Measurements from ENCODE around the gene SEMA7A. TPM values are rescaled to one million over a fixed set of nuclear protein-coding genes. Genes with fewer than 3 reads are reported as not detected.
A peak's percentile ranks its signal among the peaks of the same experiment; 100 is the strongest.
"Not testable (repeated sequence)": the region's sequence is repeated elsewhere in the genome, so short reads cannot be mapped to it uniquely, and the experiment has no call there.

SEMA7A gene
- total RNA-seq = 1.6 TPM
- long read RNA-seq = 0 reads

GRCh38 chr15:74433592-74434262 is at the start of gene SEMA7A:
TSS of gene SEMA7A (minus strand) at chr15:74433958. CDS start at chr15:74433918, 40 bp downstream.
- ATAC-seq (peak; percentile 91), DNase-seq (ENCODE audit: missing footprints) (peak; percentile 92)
- intact Hi-C loops (cut with DNase I) = loop anchor here (10.0 kb wide), 1 partner anchor 181 kb away; the partner anchor contains the start of gene CLK3

GRCh38 chr15:74482661-74483060 is 48.9 kb upstream of the SEMA7A start:
- intact Hi-C loops (cut with DNase I) = no loop called here
- no peak for DNase-seq (ENCODE audit: missing footprints)
- ATAC-seq = no peak

- ATAC-seq; intact Hi-C loops (cut with DNase I); DNase-seq (ENCODE audit: missing footprints): not testable (repeated sequence)
Measured at GRCh38 chr15:74480364-74480763, 46.6 kb upstream of the SEMA7A start.

- intact Hi-C loops (cut with DNase I); ATAC-seq; DNase-seq (ENCODE audit: missing footprints): not testable (repeated sequence)
Measured at GRCh38 chr15:74471621-74472020, 37.9 kb upstream of the SEMA7A start.

- no peak for DNase-seq (ENCODE audit: missing footprints)
- intact Hi-C loops (cut with DNase I) = no loop called here
- no peak for ATAC-seq
Measured at GRCh38 chr15:74470631-74471395, 37.1 kb upstream of the SEMA7A start.

GRCh38 chr15:74468341-74469032 is 34.7 kb upstream of the SEMA7A start:
- ATAC-seq (no peak), DNase-seq (ENCODE audit: missing footprints) (no peak)
- intact Hi-C loops (cut with DNase I) = no loop called here

GRCh38 chr15:74466570-74466969 is 32.8 kb upstream of the SEMA7A start:
- ATAC-seq = no peak
- no peak for DNase-seq (ENCODE audit: missing footprints)
- intact Hi-C loops (cut with DNase I) = no loop called here

- intact Hi-C loops (cut with DNase I) = loop anchor here (5.0 kb wide), 1 partner anchor 152 kb away; the partner anchor contains the start of gene CLK3
- DNase-seq (ENCODE audit: missing footprints) (no peak), ATAC-seq (no peak)
Measured at GRCh38 chr15:74464897-74465296, 31.1 kb upstream of the SEMA7A start.

- DNase-seq (ENCODE audit: missing footprints) = no peak
- no peak for ATAC-seq
- intact Hi-C loops (cut with DNase I) = loop anchor here (5.0 kb wide), 1 partner anchor 153 kb away; the partner anchor contains the start of gene CLK3
Measured at GRCh38 chr15:74464216-74464615, 30.5 kb upstream of the SEMA7A start.

- no peak for ATAC-seq
- intact Hi-C loops (cut with DNase I) = loop anchor here (5.0 kb wide), 1 partner anchor 154 kb away; the partner anchor contains the start of gene CLK3
- no peak for DNase-seq (ENCODE audit: missing footprints)
Measured at GRCh38 chr15:74463634-74464033, 29.9 kb upstream of the SEMA7A start.

GRCh38 chr15:74461847-74462511 is 28.2 kb upstream of the SEMA7A start:
- ATAC-seq (no peak), DNase-seq (ENCODE audit: missing footprints) (no peak)
- intact Hi-C loops (cut with DNase I) = loop anchor here (2.0 to 5.0 kb wide), 2 partner anchors 79 to 155 kb away; partner anchors contain the start of genes ARID3B and CLK3

- peak; percentile 100 for ATAC-seq
- intact Hi-C loops (cut with DNase I) = loop anchor here (2.0 to 5.0 kb wide), 2 partner anchors 80 to 156 kb away; partner anchors contain the start of genes ARID3B and CLK3
- DNase-seq (ENCODE audit: missing footprints) = peak; percentile 98
Measured at GRCh38 chr15:74460871-74461846, 27.4 kb upstream of the SEMA7A start, which contains the start of gene UBL7. TSS of gene UBL7 (minus strand) at chr15:74461160. CDS start at chr15:74458867, 2,293 bp downstream.

GRCh38 chr15:74460298-74460697 is 26.5 kb upstream of the SEMA7A start:
- no peak for ATAC-seq
- intact Hi-C loops (cut with DNase I) = loop anchor here (2.0 to 5.0 kb wide), 2 partner anchors 81 to 157 kb away; partner anchors contain the start of genes ARID3B and CLK3

GRCh38 chr15:74459798-74460197 is 26.0 kb upstream of the SEMA7A start:
- intact Hi-C loops (cut with DNase I) = loop anchor here (2.0 to 5.0 kb wide), 2 partner anchors 81 to 158 kb away; partner anchors contain the start of genes ARID3B and CLK3
- not testable (repeated sequence) for ATAC-seq; DNase-seq (ENCODE audit: missing footprints)

More at GRCh38 chr15:74460298-74460697, 26.5 kb upstream of the SEMA7A start:
- DNase-seq (ENCODE audit: missing footprints) = no peak

GRCh38 chr15:74458473-74458872 is 24.7 kb upstream of the SEMA7A start:
- ATAC-seq (no peak), DNase-seq (ENCODE audit: missing footprints) (no peak)
- intact Hi-C loops (cut with DNase I) = no loop called here

- ATAC-seq; DNase-seq (ENCODE audit: missing footprints); intact Hi-C loops (cut with DNase I): not testable (repeated sequence)
Measured at GRCh38 chr15:74457036-74457435, 23.3 kb upstream of the SEMA7A start.

Data from Right ventricle myocardium inferior (tissue), 1 donor.